H1 (cell line): Measurements from ENCODE around the gene CABCOCO1. TPM values are rescaled to one million over a fixed set of nuclear protein-coding genes. Genes with fewer than 3 reads are reported as not detected.

Source experiments
- CTCF ChIA-PET: fragments of 300-600 bp; sonication (Branson Sonifier 250); formaldehyde crosslinking; loops from one replicate; lab custom pipeline; 2021; ENCODE audit not compliant: partially characterized antibody; lab: Charles Lee
- POLR2A ChIA-PET: fragments of 300-600 bp; sonication (Branson Sonifier 250); formaldehyde crosslinking; loops from one replicate; lab custom pipeline; 2021; ENCODE audit warnings: inconsistent platforms; ENCODE audit not compliant: partially characterized antibody; lab: Charles Lee
- DNase-seq, 2 experiments: peaks; one replicate each; pipeline versions ENCODE4 v3.0.0 to v3.0.0-alpha.2; 2010 to 2022; ENCODE audit warnings: low spot score in 2 of 2, low read depth in 1 of 2, mixed read lengths in 1 of 2
- FAIRE-seq: peaks from 2 replicates; lab custom pipeline; 2011; peaks lifted over from hg19 to GRCh38; lab: Jason Lieb, UNC
- H2AFZ ChIP-seq: 2 replicates; pipeline ENCODE4 v1.8.1; 2012; ENCODE audit warnings: low read length, inconsistent platforms
- H2AK5ac ChIP-seq: 2 replicates; pipeline ENCODE4 v1.6.1; 2013; ENCODE audit warnings: low read depth, low read length
- H2BK120ac ChIP-seq: replicated peaks from 2 replicates; pipeline ENCODE3; 2013; ENCODE audit warnings: low read depth, low read length, inconsistent platforms
- H2BK12ac ChIP-seq: 2 replicates; pipeline ENCODE4 v1.6.1; 2013; ENCODE audit warnings: low read depth, low read length
- H2BK15ac ChIP-seq: 2 replicates; pipeline ENCODE4 v1.6.1; 2013; ENCODE audit warnings: low read length
- H2BK20ac ChIP-seq: 2 replicates; pipeline ENCODE4 v1.6.1; 2013; ENCODE audit warnings: low read length
- H2BK5ac ChIP-seq: 2 replicates; pipeline ENCODE4 v1.6.1; 2013; ENCODE audit warnings: low read depth, low read length
- H3K14ac ChIP-seq: 2 replicates; pipeline ENCODE4 v1.6.1; 2013; ENCODE audit warnings: inconsistent platforms; ENCODE audit not compliant: insufficient read length
- H3K18ac ChIP-seq: 2 replicates; pipeline ENCODE4 v1.6.1; 2013; ENCODE audit warnings: low read length; ENCODE audit errors: extremely low read depth
- H3K23ac ChIP-seq: 2 replicates; pipeline ENCODE4 v1.6.1; 2013; ENCODE audit warnings: inconsistent platforms; ENCODE audit not compliant: insufficient read length
- H3K23me2 ChIP-seq: 2 replicates; pipeline ENCODE4 v1.6.1; 2013; ENCODE audit warnings: low read depth, low read length
- H3K27ac ChIP-seq: 2 replicates; pipeline ENCODE4 v1.6.1; 2011; ENCODE audit warnings: low read depth, low read length, inconsistent platforms
- H3K27me3 ChIP-seq, 4 experiments: replicated peaks in 1 of 4; 1 replicate in 1 of 4; 2 replicates in 3 of 4; pipeline versions ENCODE4 v1.6.1 to v1.8.1; 2011 to 2013; ENCODE audit warnings: low read length in 3 of 4, mild to moderate bottlenecking in 3 of 4, inconsistent platforms in 2 of 4, mixed read lengths in 2 of 4, moderate library complexity in 1 of 4; ENCODE audit not compliant: control insufficient read depth in 3 of 4, insufficient read depth in 3 of 4; ENCODE audit errors: extremely low read depth in 1 of 4
- H3K36me3 ChIP-seq, 4 experiments: 2 replicates each; pipeline versions ENCODE4 v1.6.1 to v1.8.1; 2011 to 2013; ENCODE audit warnings: mild to moderate bottlenecking in 4 of 4, low read length in 3 of 4, moderate library complexity in 2 of 4, control low read depth in 1 of 4, inconsistent platforms in 1 of 4; ENCODE audit not compliant: insufficient read depth in 4 of 4, control insufficient read depth in 2 of 4
- H3K4ac ChIP-seq: replicated peaks from 2 replicates; pipeline ENCODE3; 2013; ENCODE audit warnings: low read length, low read depth, mixed read lengths, inconsistent platforms; ENCODE audit not compliant: insufficient read length
- H3K4me1 ChIP-seq, 4 experiments: replicated peaks in 1 of 4; 1 replicate in 1 of 4; 2 replicates in 3 of 4; pipeline versions ENCODE4 v1.6.1 to v1.8.1; 2011 to 2013; ENCODE audit warnings: low read length in 3 of 4, inconsistent platforms in 2 of 4, mixed read lengths in 1 of 4; ENCODE audit not compliant: insufficient read depth in 4 of 4, control insufficient read depth in 3 of 4
- H3K4me2 ChIP-seq, 2 experiments: 2 replicates each; pipeline versions ENCODE4 v1.6.1 to v1.8.1; 2011 to 2013; ENCODE audit warnings: low read depth in 2 of 2, low read length in 2 of 2, control low read depth in 1 of 2, inconsistent platforms in 1 of 2, mild to moderate bottlenecking in 1 of 2; ENCODE audit not compliant: insufficient read depth in 1 of 2
- H3K4me3 ChIP-seq, 4 experiments: fragments of 200-600, 300-600 bp in 1 of 4; sonication (generic), shearing (Covaris generic), sonication (Bioruptor Twin) in 1 of 4; 2 replicates each; pipeline versions ENCODE4 v1.5.1 to v1.8.1; 2011 to 2016; ENCODE audit warnings: low read length in 4 of 4, low read depth in 3 of 4, control low read depth in 2 of 4, inconsistent platforms in 2 of 4, mild to moderate bottlenecking in 2 of 4, mixed read lengths in 1 of 4, moderate library complexity in 1 of 4; ENCODE audit not compliant: insufficient read depth in 2 of 4; ENCODE audit errors: extremely low read depth in 1 of 4
- H3K56ac ChIP-seq: replicated peaks from 2 replicates; pipeline ENCODE3; 2013; ENCODE audit warnings: low read depth, mild to moderate bottlenecking, mixed read lengths, low read length, inconsistent platforms; ENCODE audit not compliant: insufficient read length
- H3K79me1 ChIP-seq: 2 replicates; pipeline ENCODE4 v1.6.1; 2013; ENCODE audit warnings: low read depth, low read length, control low read depth
- H3K79me2 ChIP-seq, 2 experiments: 2 replicates each; pipeline versions ENCODE4 v1.6.1 to v1.8.1; 2012 to 2013; ENCODE audit warnings: low read length in 2 of 2, mild to moderate bottlenecking in 2 of 2, inconsistent platforms in 1 of 2; ENCODE audit not compliant: insufficient read depth in 2 of 2, control insufficient read depth in 1 of 2
- H3K9ac ChIP-seq, 4 experiments: replicated peaks in 1 of 4; 1 replicate in 1 of 4; 2 replicates in 3 of 4; pipeline versions ENCODE4 v1.6.1 to v1.8.1; 2011 to 2013; ENCODE audit warnings: low read depth in 3 of 4, low read length in 3 of 4, control low read depth in 2 of 4, mild to moderate bottlenecking in 2 of 4, moderate library complexity in 2 of 4, inconsistent platforms in 1 of 4; ENCODE audit errors: extremely low read depth in 1 of 4
- H3K9me3 ChIP-seq, 2 experiments: 2 replicates each; pipeline versions ENCODE4 v1.6.1 to v1.8.1; 2012 to 2013; ENCODE audit warnings: mild to moderate bottlenecking in 2 of 2, moderate library complexity in 2 of 2, control low read depth in 1 of 2, inconsistent platforms in 1 of 2, low read depth in 1 of 2, low read length in 1 of 2, mixed read lengths in 1 of 2; ENCODE audit not compliant: insufficient read depth in 2 of 2
- H4K20me1 ChIP-seq, 2 experiments: replicated peaks in 1 of 2; 2 replicates each; pipeline versions ENCODE3 to v1.8.1; 2011 to 2013; ENCODE audit warnings: inconsistent platforms in 2 of 2, low read length in 2 of 2, mild to moderate bottlenecking in 1 of 2; ENCODE audit not compliant: insufficient read depth in 2 of 2, control insufficient read depth in 1 of 2
- H4K5ac ChIP-seq: 2 replicates; pipeline ENCODE4 v1.6.1; 2013; ENCODE audit warnings: low read length, low read depth, mixed read lengths, inconsistent platforms; ENCODE audit not compliant: insufficient read length
- H4K8ac ChIP-seq: 2 replicates; pipeline ENCODE4 v1.8.0; 2013; ENCODE audit warnings: mild to moderate bottlenecking, moderate library complexity, low read length, inconsistent platforms; ENCODE audit not compliant: insufficient read depth; ENCODE audit errors: extremely low read depth
- H4K91ac ChIP-seq: replicated peaks from 2 replicates; pipeline ENCODE3; 2013; ENCODE audit warnings: low read length, mixed read lengths, inconsistent platforms; ENCODE audit not compliant: insufficient read length
- CBX8 ChIP-seq: fragments of 300-800, 300-1000 bp; sonication (generic); IDR thresholded peaks from 2 replicates; pipeline ENCODE4 v1.7.1; 2016; ENCODE audit warnings: low read depth, low read length, borderline replicate concordance
- CTBP2 ChIP-seq: IDR thresholded peaks from 2 replicates; pipeline ENCODE4 v1.7.0; 2011; ENCODE audit warnings: borderline replicate concordance, mild to moderate bottlenecking, moderate library complexity, mixed read lengths, low read length; ENCODE audit not compliant: insufficient read depth, insufficient read length
- EGR1 ChIP-seq: IDR thresholded peaks from 2 replicates; pipeline ENCODE4 v1.6.1; 2011; ENCODE audit warnings: low read depth, low read length, borderline replicate concordance
- GABPA ChIP-seq: IDR thresholded peaks from 2 replicates; pipeline ENCODE4 v1.6.1; 2011; ENCODE audit warnings: mild to moderate bottlenecking, low read length, moderate library complexity, borderline replicate concordance; ENCODE audit not compliant: insufficient read depth
- PHF8 ChIP-seq: fragments of 200-600 bp; sonication (generic); conservative IDR thresholded peaks from 2 replicates; pipeline ENCODE4 v1.7.1; 2012; ENCODE audit warnings: low read depth, mild to moderate bottlenecking, inconsistent platforms, low read length, moderate library complexity
- RFX5 ChIP-seq: IDR thresholded peaks from 2 replicates; pipeline ENCODE4 v1.6.1; 2011; ENCODE audit warnings: low read depth, low read length, improper control_type of control experiment, borderline replicate concordance
- SIN3A ChIP-seq, 2 experiments: IDR thresholded peaks in 1 of 2; conservative IDR thresholded peaks in 1 of 2; 2 replicates each; pipeline ENCODE4 v1.6.1; 2011 to 2012; ENCODE audit warnings: low read length in 2 of 2, improper control_type of control experiment in 1 of 2, low read depth in 1 of 2, mild to moderate bottlenecking in 1 of 2
- TAF7 ChIP-seq: optimal IDR thresholded peaks from 2 replicates; pipeline ENCODE3; 2011; ENCODE audit warnings: low read depth, mild to moderate bottlenecking, inconsistent platforms, low read length, moderate library complexity, borderline replicate concordance
- TCF12 ChIP-seq: IDR thresholded peaks from 2 replicates; pipeline ENCODE4 v1.6.1; 2011; ENCODE audit warnings: low read depth, mild to moderate bottlenecking, low read length
- polyA plus RNA-seq, 7 experiments: library from polyadenylated mRNA; depleted of rRNA in 3 of 7; stranded (reverse) in 5 of 7; unstranded in 2 of 7; fragments of >200 nt in 5 of 7; fragments of 200-250 nt in 2 of 7; gene quantifications; 1 replicate in 5 of 7; 2 replicates in 1 of 7; 4 replicates in 1 of 7; pipeline versions ENCODE4 v1.2.1 to v1.2.3, GENCODE V29; 2011 to 2013; ENCODE audit warnings: missing spikeins in 2 of 7, mixed read lengths in 2 of 7
- total RNA-seq: library from RNA; stranded (reverse); fragmentation: NEBNext Ultra II Directional; extraction: Animal tissue kit (Norgen Biotek cat#: 25700); gene quantifications from 2 replicates; pipeline ENCODE4 v1.2.1, GENCODE V29; 2021
- TF ChIP-seq, protein P1 (sequence below): IDR thresholded peaks from 2 replicates; pipeline ENCODE4 v1.6.1; 2012; ENCODE audit warnings: inconsistent platforms

The CABCOCO1 gene
- total and polyA plus RNA-seq, 2 of the 8 experiments (the other 6 are each of a cell fraction or from before 2014, with no cell fraction given): not detected

DNA sequence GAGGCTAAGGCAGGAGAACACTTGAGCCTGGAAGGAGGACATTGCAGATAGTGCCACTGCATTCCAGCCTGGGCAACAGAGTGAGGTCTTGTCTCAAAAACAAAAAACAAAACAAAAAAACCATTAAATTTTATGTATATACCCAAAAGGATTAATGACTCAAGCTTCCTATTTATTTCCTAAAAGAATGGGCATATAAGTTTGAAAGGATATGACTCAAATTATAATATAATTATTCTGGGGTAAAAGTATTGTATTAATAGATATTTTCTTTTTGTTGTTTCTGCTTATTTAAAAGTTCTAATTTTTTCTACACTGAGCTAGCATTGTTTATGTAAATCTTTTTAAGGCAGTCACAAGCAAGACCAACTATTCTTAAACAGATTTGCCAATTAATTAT is 42.2 kb upstream of the CABCOCO1 start:
- Histone ChIP-seq H4K5ac (no peak overlapping the region), H2AFZ (no peak overlapping the region), H3K4me3 (no peak overlapping the region), H2BK20ac (no peak overlapping the region), H2BK120ac (no peak overlapping the region), H3K36me3 (no peaks in the 10 kb centered on the region), H3K79me2 (no peaks in the 10 kb centered on the region), H3K4me2 (no peak overlapping the region), H4K91ac (no peak overlapping the region), H3K56ac (no peak overlapping the region), H3K4ac (no peak overlapping the region), H4K20me1 (no peaks in the 10 kb centered on the region), H2BK15ac (no peak overlapping the region), H2BK5ac (no peak overlapping the region), H3K4me1 (peaks cover 0 to 1% (median 0%) of the 10 kb centered on the region in 4 experiments; a peak in 2 of 7 replicates), H3K23me2 (no peaks in the 10 kb centered on the region), H2AK5ac (no peak overlapping the region), H3K14ac (no peak overlapping the region), H3K9ac (no peak overlapping the region), H4K8ac (no peak overlapping the region), H3K18ac (no peak overlapping the region), H3K9me3 (no peaks in the 10 kb centered on the region), H3K27ac (no peak overlapping the region), H3K23ac (no peak overlapping the region), H3K79me1 (no peaks in the 10 kb centered on the region), H2BK12ac (no peak overlapping the region), H3K27me3 (no peaks in the 10 kb centered on the region)
- FAIRE-seq: no peak
- ChIA-PET POLR2A (no interaction called here), CTCF (interaction anchor here (0.8 kb wide), 1 partner anchor 13 kb away, joined by 4 read pairs; no protein-coding TSS in a partner anchor)
- no peak for DNase-seq
- TF ChIP-seq SIN3A (conservative IDR thresholded peaks at IDR 0.05 in 1 of 2, IDR thresholded peaks at IDR 0.05 in 1 of 2; ENCODE audit: low read depth in 1 of 2, low read length in 2 of 2) (no peak), EGR1 (no peak), CTBP2 (no peak), RFX5 (no peak), CBX8 (no peak), PHF8 (no peak), TAF7 (no peak), TCF12 (no peak), GABPA (no peak)
- TF ChIP-seq, protein P1, sequence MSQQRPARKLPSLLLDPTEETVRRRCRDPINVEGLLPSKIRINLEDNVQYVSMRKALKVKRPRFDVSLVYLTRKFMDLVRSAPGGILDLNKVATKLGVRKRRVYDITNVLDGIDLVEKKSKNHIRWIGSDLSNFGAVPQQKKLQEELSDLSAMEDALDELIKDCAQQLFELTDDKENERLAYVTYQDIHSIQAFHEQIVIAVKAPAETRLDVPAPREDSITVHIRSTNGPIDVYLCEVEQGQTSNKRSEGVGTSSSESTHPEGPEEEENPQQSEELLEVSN: no peak
